Activated naive CD4-positive, alpha-beta T cell treated with anti-CD3 and anti-CD28 coated beads, Interleukin-2, amount 50 U/mL, for 16 hours (primary cell): Measurements from ENCODE around the gene SPINT3.
"Not testable (repeated sequence)": the region's sequence is repeated elsewhere in the genome, so short reads cannot be mapped to it uniquely, and the experiment has no call there.

Experiments
- DNase-seq: peaks from one replicate; pipeline ENCODE4 v3.0.0-alpha.2; 2020

SPINT3 gene

GRCh38 chr20:45501600-45501999 is 13.8 kb downstream of the SPINT3 start:
- no peak for DNase-seq

GRCh38 chr20:45500022-45500421 is 15.4 kb downstream of the SPINT3 start:
- DNase-seq: no peak

- no peak for DNase-seq
These were observed 17.4 kb downstream of the SPINT3 start for GRCh38 chr20:45497971-45498494.

- no peak for DNase-seq
These were observed 19.3 kb downstream of the SPINT3 start for GRCh38 chr20:45496166-45496565.

GRCh38 chr20:45495501-45495941 is 19.9 kb downstream of the SPINT3 start:
- no peak for DNase-seq

GRCh38 chr20:45489083-45489531 is 26.3 kb downstream of the SPINT3 start:
- DNase-seq: no peak

GRCh38 chr20:45487231-45487635 is 28.2 kb downstream of the SPINT3 start:
- no peak for DNase-seq

- no peak for DNase-seq
These were observed 30.0 kb downstream of the SPINT3 start for GRCh38 chr20:45485388-45485787.

GRCh38 chr20:45484676-45485075 is 30.7 kb downstream of the SPINT3 start:
- no peak for DNase-seq

- no peak for DNase-seq
These were observed 35.6 kb downstream of the SPINT3 start for GRCh38 chr20:45479822-45480221.

GRCh38 chr20:45477530-45478148 is 37.8 kb downstream of the SPINT3 start:
- not testable (repeated sequence) for DNase-seq

GRCh38 chr20:45472286-45472685 is 43.1 kb downstream of the SPINT3 start:
- DNase-seq: not testable (repeated sequence)

GRCh38 chr20:45470937-45471336 is 44.5 kb downstream of the SPINT3 start:
- DNase-seq: no peak

GRCh38 chr20:45470262-45470931 is 45.0 kb downstream of the SPINT3 start:
- peak; percentile 17 for DNase-seq

- no peak for DNase-seq
These were observed 45.8 kb downstream of the SPINT3 start, which contains the start of gene WFDC2 for GRCh38 chr20:45469336-45470261. WFDC2 (plus strand) TSS chr20:45469753; CDS start chr20:45469782, 29 bp downstream.

GRCh38 chr20:45467861-45468260 is 47.6 kb downstream of the SPINT3 start:
- DNase-seq: no peak

GRCh38 chr20:45467172-45467571 is 48.2 kb downstream of the SPINT3 start:
- no peak for DNase-seq

- DNase-seq: no peak
These were observed 49.7 kb downstream of the SPINT3 start for GRCh38 chr20:45465491-45466266.

GRCh38 chr20:45463709-45464108 is 51.7 kb downstream of the SPINT3 start:
- no peak for DNase-seq

GRCh38 chr20:45462711-45463509 is 52.5 kb downstream of the SPINT3 start:
- DNase-seq: no peak
